ENCODE data around the gene RUNX1. TPM values are rescaled to one million over a fixed set of nuclear protein-coding genes. Genes with fewer than 3 reads are reported as not detected.

RUNX1 gene
- total and polyA plus RNA-seq, 2 of the 13 experiments (the other 11 are each of a cell fraction or from before 2014, with no cell fraction given) = 5.4 to 6.4 TPM

DNA sequence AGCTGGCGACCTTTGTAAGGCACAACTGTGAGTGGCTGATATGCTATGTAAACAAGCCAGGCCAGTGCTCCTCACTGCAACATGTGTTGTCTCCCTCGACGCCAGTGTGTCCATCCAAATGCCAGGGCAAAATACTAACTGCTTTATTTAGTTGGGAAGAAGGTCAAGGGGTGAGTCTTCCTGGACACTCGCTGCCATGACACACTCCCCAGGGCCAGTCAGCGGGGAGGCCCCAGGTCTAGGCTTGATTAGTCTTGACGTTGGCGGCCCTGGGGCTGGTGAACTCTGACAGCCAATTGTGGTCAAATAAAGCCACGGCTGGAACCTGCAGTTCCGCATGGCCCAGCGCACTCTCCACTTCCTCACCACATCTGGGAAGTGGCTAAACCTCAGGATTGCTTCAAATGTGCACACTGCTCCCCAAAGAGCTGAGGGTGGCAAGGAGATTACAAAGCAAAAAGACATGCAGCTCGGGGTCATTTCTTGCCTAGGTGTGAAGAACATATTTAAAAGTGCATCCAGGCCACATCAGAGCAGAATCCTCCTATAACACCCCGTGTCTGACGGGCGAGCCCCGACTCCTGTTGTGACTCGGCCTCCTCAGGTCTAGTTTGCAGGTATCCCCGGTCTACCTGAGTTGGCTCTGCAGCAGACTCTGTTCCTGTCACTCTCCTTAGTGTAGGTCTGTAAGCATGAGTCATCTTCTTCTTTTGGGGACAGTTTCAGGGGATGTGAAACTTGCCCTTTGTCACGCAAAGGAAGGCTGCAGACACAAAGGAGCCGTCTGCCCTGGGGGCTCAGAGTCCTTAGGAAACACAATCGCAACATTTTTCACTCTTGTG lies 183.5 kb downstream of the RUNX1 start (continued):
- TF ChIP-seq, protein P1, sequence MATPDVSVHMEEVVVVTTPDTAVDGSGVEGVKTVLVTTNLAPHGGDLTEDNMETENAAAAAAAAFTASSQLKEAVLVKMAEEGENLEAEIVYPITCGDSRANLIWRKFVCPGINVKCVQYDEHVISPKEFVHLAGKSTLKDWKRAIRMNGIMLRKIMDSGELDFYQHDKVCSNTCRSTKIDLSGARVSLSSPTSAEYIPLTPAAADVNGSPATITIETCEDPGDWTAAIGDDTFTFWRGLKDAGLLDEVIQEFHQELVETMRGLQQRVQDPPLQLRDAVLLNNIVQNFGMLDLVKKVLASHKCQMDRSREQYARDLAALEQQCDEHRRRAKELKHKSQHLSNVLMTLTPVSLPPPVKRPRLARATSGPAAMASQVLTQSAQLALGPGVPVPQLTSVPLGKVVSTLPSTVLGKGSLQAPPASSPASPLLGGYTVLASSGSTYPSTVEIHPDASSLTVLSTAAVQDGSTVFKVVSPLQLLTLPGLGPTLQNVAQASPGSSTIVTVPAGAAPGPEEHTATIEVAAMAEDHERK (CRISPR knock-in tag; IDR thresholded peaks at IDR 0.05; ENCODE audit: low read depth) = no peak
- TF ChIP-seq, protein P2, sequence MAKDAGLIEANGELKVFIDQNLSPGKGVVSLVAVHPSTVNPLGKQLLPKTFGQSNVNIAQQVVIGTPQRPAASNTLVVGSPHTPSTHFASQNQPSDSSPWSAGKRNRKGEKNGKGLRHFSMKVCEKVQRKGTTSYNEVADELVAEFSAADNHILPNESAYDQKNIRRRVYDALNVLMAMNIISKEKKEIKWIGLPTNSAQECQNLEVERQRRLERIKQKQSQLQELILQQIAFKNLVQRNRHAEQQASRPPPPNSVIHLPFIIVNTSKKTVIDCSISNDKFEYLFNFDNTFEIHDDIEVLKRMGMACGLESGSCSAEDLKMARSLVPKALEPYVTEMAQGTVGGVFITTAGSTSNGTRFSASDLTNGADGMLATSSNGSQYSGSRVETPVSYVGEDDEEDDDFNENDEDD (CRISPR knock-in tag; IDR thresholded peaks at IDR 0.05; ENCODE audit: borderline replicate concordance) = peak; percentile 84; the same call in 1 of the 2 replicates
- TF ChIP-seq ZNF775 (CRISPR knock-in tag; IDR thresholded peaks at IDR 0.05; ENCODE audit: borderline replicate concordance) (no peak), ZNF839 (CRISPR knock-in tag; IDR thresholded peaks at IDR 0.05; ENCODE audit: borderline replicate concordance) (no peak), ZSCAN9 (CRISPR knock-in tag; IDR thresholded peaks at IDR 0.05; ENCODE audit: borderline replicate concordance) (0 out of 2 replicates have a peak, but pooled peaks have one; percentile 36), MXD4 (CRISPR knock-in tag; IDR thresholded peaks at IDR 0.05) (peak; percentile 48; the same call in 1 of the 2 replicates), ZNF326 (CRISPR knock-in tag; IDR thresholded peaks at IDR 0.05; ENCODE audit: borderline replicate concordance) (no peak), ZKSCAN8 (CRISPR knock-in tag; IDR thresholded peaks at IDR 0.05; ENCODE audit: borderline replicate concordance) (no peak), NFYC (CRISPR knock-in tag; IDR thresholded peaks at IDR 0.05) (peak; percentile 35; the same call in 1 of the 2 replicates), PAX8 (CRISPR knock-in tag; IDR thresholded peaks at IDR 0.05; ENCODE audit: borderline replicate concordance) (no peak), ZNF121 (CRISPR knock-in tag; IDR thresholded peaks at IDR 0.05) (no peak)
- TF ChIP-seq, protein P3, sequence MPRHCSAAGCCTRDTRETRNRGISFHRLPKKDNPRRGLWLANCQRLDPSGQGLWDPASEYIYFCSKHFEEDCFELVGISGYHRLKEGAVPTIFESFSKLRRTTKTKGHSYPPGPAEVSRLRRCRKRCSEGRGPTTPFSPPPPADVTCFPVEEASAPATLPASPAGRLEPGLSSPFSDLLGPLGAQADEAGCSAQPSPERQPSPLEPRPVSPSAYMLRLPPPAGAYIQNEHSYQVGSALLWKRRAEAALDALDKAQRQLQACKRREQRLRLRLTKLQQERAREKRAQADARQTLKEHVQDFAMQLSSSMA (CRISPR knock-in tag; IDR thresholded peaks at IDR 0.05) = no peak
- TF ChIP-seq, protein P4, sequence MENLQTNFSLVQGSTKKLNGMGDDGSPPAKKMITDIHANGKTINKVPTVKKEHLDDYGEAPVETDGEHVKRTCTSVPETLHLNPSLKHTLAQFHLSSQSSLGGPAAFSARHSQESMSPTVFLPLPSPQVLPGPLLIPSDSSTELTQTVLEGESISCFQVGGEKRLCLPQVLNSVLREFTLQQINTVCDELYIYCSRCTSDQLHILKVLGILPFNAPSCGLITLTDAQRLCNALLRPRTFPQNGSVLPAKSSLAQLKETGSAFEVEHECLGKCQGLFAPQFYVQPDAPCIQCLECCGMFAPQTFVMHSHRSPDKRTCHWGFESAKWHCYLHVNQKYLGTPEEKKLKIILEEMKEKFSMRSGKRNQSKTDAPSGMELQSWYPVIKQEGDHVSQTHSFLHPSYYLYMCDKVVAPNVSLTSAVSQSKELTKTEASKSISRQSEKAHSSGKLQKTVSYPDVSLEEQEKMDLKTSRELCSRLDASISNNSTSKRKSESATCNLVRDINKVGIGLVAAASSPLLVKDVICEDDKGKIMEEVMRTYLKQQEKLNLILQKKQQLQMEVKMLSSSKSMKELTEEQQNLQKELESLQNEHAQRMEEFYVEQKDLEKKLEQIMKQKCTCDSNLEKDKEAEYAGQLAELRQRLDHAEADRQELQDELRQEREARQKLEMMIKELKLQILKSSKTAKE (CRISPR knock-in tag; IDR thresholded peaks at IDR 0.05; ENCODE audit: borderline replicate concordance) = peak; percentile 99; the same call in 1 of the 2 replicates
- TF ChIP-seq, protein P5, sequence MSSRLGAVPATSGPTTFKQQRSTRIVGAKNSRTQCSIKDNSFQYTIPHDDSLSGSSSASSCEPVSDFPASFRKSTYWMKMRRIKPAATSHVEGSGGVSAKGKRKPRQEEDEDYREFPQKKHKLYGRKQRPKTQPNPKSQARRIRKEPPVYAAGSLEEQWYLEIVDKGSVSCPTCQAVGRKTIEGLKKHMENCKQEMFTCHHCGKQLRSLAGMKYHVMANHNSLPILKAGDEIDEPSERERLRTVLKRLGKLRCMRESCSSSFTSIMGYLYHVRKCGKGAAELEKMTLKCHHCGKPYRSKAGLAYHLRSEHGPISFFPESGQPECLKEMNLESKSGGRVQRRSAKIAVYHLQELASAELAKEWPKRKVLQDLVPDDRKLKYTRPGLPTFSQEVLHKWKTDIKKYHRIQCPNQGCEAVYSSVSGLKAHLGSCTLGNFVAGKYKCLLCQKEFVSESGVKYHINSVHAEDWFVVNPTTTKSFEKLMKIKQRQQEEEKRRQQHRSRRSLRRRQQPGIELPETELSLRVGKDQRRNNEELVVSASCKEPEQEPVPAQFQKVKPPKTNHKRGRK (CRISPR knock-in tag; IDR thresholded peaks at IDR 0.05) = no peak
- TF ChIP-seq, protein P6, sequence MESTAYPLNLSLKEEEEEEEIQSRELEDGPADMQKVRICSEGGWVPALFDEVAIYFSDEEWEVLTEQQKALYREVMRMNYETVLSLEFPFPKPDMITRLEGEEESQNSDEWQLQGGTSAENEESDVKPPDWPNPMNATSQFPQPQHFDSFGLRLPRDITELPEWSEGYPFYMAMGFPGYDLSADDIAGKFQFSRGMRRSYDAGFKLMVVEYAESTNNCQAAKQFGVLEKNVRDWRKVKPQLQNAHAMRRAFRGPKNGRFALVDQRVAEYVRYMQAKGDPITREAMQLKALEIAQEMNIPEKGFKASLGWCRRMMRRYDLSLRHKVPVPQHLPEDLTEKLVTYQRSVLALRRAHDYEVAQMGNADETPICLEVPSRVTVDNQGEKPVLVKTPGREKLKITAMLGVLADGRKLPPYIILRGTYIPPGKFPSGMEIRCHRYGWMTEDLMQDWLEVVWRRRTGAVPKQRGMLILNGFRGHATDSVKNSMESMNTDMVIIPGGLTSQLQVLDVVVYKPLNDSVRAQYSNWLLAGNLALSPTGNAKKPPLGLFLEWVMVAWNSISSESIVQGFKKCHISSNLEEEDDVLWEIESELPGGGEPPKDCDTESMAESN (CRISPR knock-in tag; conservative IDR thresholded peaks at IDR 0.05) = 0 out of 2 replicates have a peak, but pooled peaks have one; percentile 27
- TF ChIP-seq, protein P7, sequence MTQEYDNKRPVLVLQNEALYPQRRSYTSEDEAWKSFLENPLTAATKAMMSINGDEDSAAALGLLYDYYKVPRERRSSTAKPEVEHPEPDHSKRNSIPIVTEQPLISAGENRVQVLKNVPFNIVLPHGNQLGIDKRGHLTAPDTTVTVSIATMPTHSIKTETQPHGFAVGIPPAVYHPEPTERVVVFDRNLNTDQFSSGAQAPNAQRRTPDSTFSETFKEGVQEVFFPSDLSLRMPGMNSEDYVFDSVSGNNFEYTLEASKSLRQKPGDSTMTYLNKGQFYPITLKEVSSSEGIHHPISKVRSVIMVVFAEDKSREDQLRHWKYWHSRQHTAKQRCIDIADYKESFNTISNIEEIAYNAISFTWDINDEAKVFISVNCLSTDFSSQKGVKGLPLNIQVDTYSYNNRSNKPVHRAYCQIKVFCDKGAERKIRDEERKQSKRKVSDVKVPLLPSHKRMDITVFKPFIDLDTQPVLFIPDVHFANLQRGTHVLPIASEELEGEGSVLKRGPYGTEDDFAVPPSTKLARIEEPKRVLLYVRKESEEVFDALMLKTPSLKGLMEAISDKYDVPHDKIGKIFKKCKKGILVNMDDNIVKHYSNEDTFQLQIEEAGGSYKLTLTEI (CRISPR knock-in tag; conservative IDR thresholded peaks at IDR 0.05) = no peak

Data from HepG2 (cell line).